Osteoblast (primary cell): ENCODE results near the gene DAB2. TPM values are rescaled to one million over a fixed set of nuclear protein-coding genes. Genes with fewer than 3 reads are reported as not detected.

Experiments used
- DNase-seq: peaks from one replicate; pipeline ENCODE4 v3.0.0; 2011; ENCODE audit warnings: low spot score, mixed read lengths; ENCODE audit not compliant: insufficient read length; ENCODE audit errors: missing footprints
- H2AFZ ChIP-seq: 2 replicates; pipeline ENCODE4 v1.6.0; 2011; ENCODE audit warnings: mild to moderate bottlenecking, low read length
- H3K27ac ChIP-seq: 2 replicates; pipeline ENCODE4 v1.5.1; 2011; ENCODE audit warnings: mild to moderate bottlenecking, low read depth, low read length, moderate library complexity
- H3K27me3 ChIP-seq: 2 replicates; pipeline ENCODE4 v1.6.0; 2012; ENCODE audit warnings: mild to moderate bottlenecking, control low read depth, inconsistent platforms, low read length, moderate library complexity; ENCODE audit not compliant: insufficient read depth
- H3K36me3 ChIP-seq: 2 replicates; pipeline ENCODE4 v1.5.1; 2011; ENCODE audit warnings: mild to moderate bottlenecking, low read length, control low read depth, moderate library complexity; ENCODE audit not compliant: insufficient read depth
- H3K4me1 ChIP-seq: 2 replicates; pipeline ENCODE4 v1.5.1; 2011; ENCODE audit warnings: mild to moderate bottlenecking, low read length, control low read depth, moderate library complexity; ENCODE audit not compliant: insufficient read depth
- H3K4me2 ChIP-seq: 2 replicates; pipeline ENCODE4 v1.6.0; 2011; ENCODE audit warnings: mild to moderate bottlenecking, low read length; ENCODE audit not compliant: insufficient read depth
- H3K4me3 ChIP-seq: fragments of 200-600 bp; sonication (generic); 3 replicates; pipeline ENCODE4 v1.5.1; 2012; ENCODE audit warnings: mild to moderate bottlenecking, low read length, inconsistent platforms; ENCODE audit not compliant: insufficient read depth
- H3K79me2 ChIP-seq: 2 replicates; pipeline ENCODE4 v1.6.0; 2012; ENCODE audit warnings: mild to moderate bottlenecking, low read length, control low read depth, inconsistent platforms; ENCODE audit not compliant: insufficient read depth
- H3K9me3 ChIP-seq: 2 replicates; pipeline ENCODE4 v1.5.1; 2011; ENCODE audit warnings: low read depth, low read length, control low read depth
- H4K20me1 ChIP-seq: 2 replicates; pipeline ENCODE4 v1.6.0; 2012; ENCODE audit warnings: mild to moderate bottlenecking, low read length, control low read depth; ENCODE audit not compliant: insufficient read depth
- CTCF ChIP-seq: IDR thresholded peaks from 2 replicates; pipeline ENCODE4 v1.5.1; 2011; ENCODE audit warnings: mild to moderate bottlenecking, low read depth, low read length, moderate library complexity; ENCODE audit errors: extremely low read depth
- total RNA-seq: library from RNA; depleted of rRNA; stranded (reverse); fragments of >200 nt; gene quantifications from 2 replicates; pipeline ENCODE4 v1.2.3, GENCODE V29; 2012

The DAB2 gene
- total RNA-seq, 1 donor, result 296 TPM

DNA sequence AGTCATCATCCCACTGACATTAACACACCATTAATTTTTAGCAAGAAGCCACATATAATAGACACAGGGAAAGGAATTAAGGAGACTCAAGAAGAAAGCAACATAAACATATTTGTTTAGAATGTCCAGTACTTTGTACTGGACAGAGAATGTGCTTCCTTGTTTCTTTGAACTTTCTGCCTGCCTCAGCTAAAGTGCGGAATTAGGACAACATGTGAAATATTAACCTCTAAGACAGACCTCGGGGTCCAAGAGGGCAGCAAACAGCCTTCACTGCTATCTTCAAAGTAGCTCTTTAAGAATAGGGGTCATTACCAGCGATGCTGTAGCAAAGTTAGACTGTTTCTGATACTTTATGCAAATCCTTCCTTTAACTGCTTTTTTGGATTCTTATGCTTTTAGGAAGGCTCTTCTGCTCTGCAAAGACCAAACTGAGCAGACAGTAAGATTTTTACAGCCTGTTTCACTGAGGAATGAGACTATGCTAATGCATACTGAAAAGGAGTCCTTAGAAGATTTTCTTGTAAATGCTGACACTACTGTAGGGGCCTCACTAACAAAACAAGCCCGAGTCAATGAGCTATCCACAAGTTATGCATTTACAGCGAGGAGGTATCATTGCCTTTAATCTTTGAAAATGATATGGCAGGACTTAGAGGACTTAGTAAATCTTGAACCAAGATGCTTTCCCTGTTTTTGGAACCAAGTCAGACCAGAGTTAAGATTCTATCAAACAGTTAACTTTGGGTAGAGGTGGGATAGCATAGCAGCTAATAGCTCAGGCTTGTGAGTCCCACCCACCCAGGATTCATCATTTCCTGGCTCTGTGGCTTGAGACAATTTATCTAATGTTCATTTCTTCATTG, 23.8 kb downstream of the DAB2 start:
- TF ChIP-seq CTCF, result no peak
- Histone ChIP-seq H3K4me3 (no peak overlapping the region), H3K9me3 (no peaks in the 10 kb centered on the region), H2AFZ (no peak overlapping the region), H4K20me1 (peaks cover 38% of the 10 kb centered on the region), H3K27me3 (no peaks in the 10 kb centered on the region), H3K36me3 (peaks cover 47% of the 10 kb centered on the region), H3K4me1 (peaks cover 61% of the 10 kb centered on the region), H3K4me2 (peak overlapping the region; percentile 35), H3K27ac (peak overlapping the region; percentile 96), H3K79me2 (peaks cover 91% of the 10 kb centered on the region)
- peak; percentile 59 for DNase-seq

DNA sequence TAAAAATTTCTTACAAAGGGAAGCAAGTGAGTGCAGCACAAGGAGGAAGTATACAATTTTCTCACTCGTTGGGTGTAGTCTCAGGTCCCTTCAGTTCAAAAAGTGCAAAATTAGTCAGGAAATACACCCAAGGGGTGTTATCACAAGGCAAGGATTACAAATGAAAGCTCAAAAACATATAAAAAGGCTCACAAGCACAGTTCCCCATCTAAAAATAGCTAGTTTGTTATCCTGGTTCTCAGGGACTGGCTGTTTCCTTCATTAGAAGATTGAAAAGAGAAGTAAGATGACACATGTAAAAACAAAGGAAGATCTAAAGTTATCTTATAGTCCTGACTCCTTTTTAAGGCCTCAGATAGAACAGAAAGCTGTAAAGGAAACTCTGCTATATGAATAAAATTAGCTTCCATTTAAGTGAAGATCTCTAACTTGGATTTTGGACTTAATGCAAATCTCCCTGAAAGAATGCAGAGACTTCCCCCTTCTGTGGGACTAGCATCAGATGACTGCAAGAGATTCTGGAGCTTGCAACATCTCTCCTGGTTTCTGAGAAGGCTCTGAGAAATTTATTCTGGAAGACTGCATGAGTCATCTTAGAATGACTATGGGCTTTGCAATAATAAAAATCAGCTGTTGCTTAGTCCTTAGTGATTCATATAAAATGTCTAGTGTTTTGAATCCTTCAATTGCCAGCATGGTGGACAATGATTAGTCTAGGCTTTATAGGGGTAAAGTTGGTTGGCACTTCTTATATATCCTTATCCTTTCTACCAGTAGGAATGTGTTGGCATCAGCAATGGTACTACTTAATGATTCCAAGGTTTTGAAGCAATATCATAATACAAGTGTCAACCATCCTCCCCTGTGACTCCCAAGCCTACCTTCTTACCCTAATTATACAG, 25.4 kb downstream of the DAB2 start:
- Histone ChIP-seq H3K79me2 (peaks cover 90% of the 10 kb centered on the region), H3K27me3 (no peaks in the 10 kb centered on the region), H3K4me2 (peak overlapping the region; percentile 65), H3K4me1 (peaks cover 73% of the 10 kb centered on the region), H3K27ac (peak overlapping the region; percentile 96), H3K4me3 (peak overlapping the region; percentile 20), H3K9me3 (no peaks in the 10 kb centered on the region), H3K36me3 (peaks cover 35% of the 10 kb centered on the region), H4K20me1 (peaks cover 29% of the 10 kb centered on the region), H2AFZ (no peak overlapping the region)
- peak; percentile 92 for DNase-seq
- no peak for TF ChIP-seq CTCF

- Histone ChIP-seq H3K36me3 (peaks cover 56% of the 10 kb centered on the region), H4K20me1 (peaks cover 18% of the 10 kb centered on the region), H3K4me1 (peaks cover 62% of the 10 kb centered on the region), H3K9me3 (no peaks in the 10 kb centered on the region), H3K79me2 (peaks cover 89% of the 10 kb centered on the region), H3K27me3 (no peaks in the 10 kb centered on the region), H3K27ac (peak overlapping the region; percentile 96), H3K4me3 (no peak overlapping the region), H3K4me2 (no peak overlapping the region), H2AFZ (no peak overlapping the region)
- DNase-seq, result no peak
- no peak for TF ChIP-seq CTCF
These were observed 27.9 kb downstream of the DAB2 start for GRCh38 chr5:39396843-39397242.
